CD4-positive, alpha-beta T cell treated with Interleukin-21 for 1 hour (primary cell): ENCODE results near the gene DRC7.

Experiments used
- DNase-seq: peaks from one replicate; pipeline ENCODE4 v3.0.0-alpha.2; 2020

DRC7 gene

GRCh38 chr16:57677622-57678369, 16.8 kb upstream of the DRC7 start:
- no peak for DNase-seq

GRCh38 chr16:57679016-57679415, 15.6 kb upstream of the DRC7 start:
- DNase-seq: no peak

GRCh38 chr16:57679767-57680482, 14.7 kb upstream of the DRC7 start:
- DNase-seq: no peak

GRCh38 chr16:57680842-57681375, 13.7 kb upstream of the DRC7 start:
- no peak for DNase-seq

- DNase-seq: no peak
Observed at GRCh38 chr16:57681950-57682728, 12.5 kb upstream of the DRC7 start.

- no peak for DNase-seq
Observed at GRCh38 chr16:57682809-57683635, 11.6 kb upstream of the DRC7 start.

- no peak for DNase-seq
Observed at GRCh38 chr16:57683636-57684545, 10.7 kb upstream of the DRC7 start.

- no peak for DNase-seq
Observed at GRCh38 chr16:57684626-57685358, 9.8 kb upstream of the DRC7 start.

GRCh38 chr16:57685633-57686032, 9.0 kb upstream of the DRC7 start:
- no peak for DNase-seq

GRCh38 chr16:57686577-57686976, 8.0 kb upstream of the DRC7 start:
- DNase-seq: no peak

GRCh38 chr16:57687363-57687929, 7.2 kb upstream of the DRC7 start:
- DNase-seq: no peak

GRCh38 chr16:57688487-57688986, 6.1 kb upstream of the DRC7 start:
- DNase-seq: no peak

- no peak for DNase-seq
Observed at GRCh38 chr16:57688987-57689761, 5.4 kb upstream of the DRC7 start.

GRCh38 chr16:57689762-57690558, 4.6 kb upstream of the DRC7 start:
- DNase-seq: peak; percentile 58

- no peak for DNase-seq
Observed at GRCh38 chr16:57690782-57691471, 3.7 kb upstream of the DRC7 start.

- DNase-seq: no peak
Observed at GRCh38 chr16:57692636-57693035, 2.0 kb upstream of the DRC7 start.

GRCh38 chr16:57693550-57693949, 1.1 kb upstream of the DRC7 start:
- DNase-seq: no peak

- no peak for DNase-seq
Observed at GRCh38 chr16:57694231-57694724, 328 bp upstream of the DRC7 start.
